H1 (cell line): ENCODE data around the gene CRABP1. TPM values are rescaled to one million over a fixed set of nuclear protein-coding genes. Genes with fewer than 3 reads are reported as not detected.

ENCODE experiments used
- JUN ChIP-seq: IDR thresholded peaks from 2 replicates; pipeline ENCODE4 v1.6.1; 2011; ENCODE audit warnings: low read depth, mild to moderate bottlenecking, improper control_type of control experiment, low read length
- KDM1A ChIP-seq: fragments of 200-600, 300-600 bp; sonication (generic); IDR thresholded peaks from 2 replicates; pipeline ENCODE4 v1.7.1; 2016; ENCODE audit warnings: mild to moderate bottlenecking, low read length, borderline replicate concordance
- NRF1 ChIP-seq: IDR thresholded peaks from 2 replicates; pipeline ENCODE4 v1.6.1; 2011; ENCODE audit warnings: mild to moderate bottlenecking, low read depth, low read length, improper control_type of control experiment
- SAP30 ChIP-seq: fragments of 300-600 bp; sonication (generic); IDR thresholded peaks from 2 replicates; pipeline ENCODE4 v1.7.1; 2012; ENCODE audit warnings: low read length, moderate library complexity, mild to moderate bottlenecking, inconsistent platforms; ENCODE audit not compliant: insufficient read depth, insufficient replicate concordance
- ZNF274 ChIP-seq: IDR thresholded peaks from 2 replicates; pipeline ENCODE4 v1.7.0; 2012; ENCODE audit warnings: low read length, borderline replicate concordance; ENCODE audit errors: extremely low read depth
- polyA plus RNA-seq, 7 experiments: library from polyadenylated mRNA; depleted of rRNA in 3 of 7; stranded (reverse) in 5 of 7; unstranded in 2 of 7; fragments of >200 nt in 5 of 7; fragments of 200-250 nt in 2 of 7; gene quantifications; 1 replicate in 5 of 7; 2 replicates in 1 of 7; 4 replicates in 1 of 7; pipeline versions ENCODE4 v1.2.1 to v1.2.3, GENCODE V29; 2011 to 2013; ENCODE audit warnings: missing spikeins in 2 of 7, mixed read lengths in 2 of 7
- total RNA-seq: library from RNA; stranded (reverse); fragmentation: NEBNext Ultra II Directional; extraction: Animal tissue kit (Norgen Biotek cat#: 25700); gene quantifications from 2 replicates; pipeline ENCODE4 v1.2.1, GENCODE V29; 2021
- TF ChIP-seq, protein P1 (sequence below): fragments of 300-600 bp; sonication (generic); IDR thresholded peaks from 2 replicates; pipeline ENCODE4 v1.7.1; 2012; ENCODE audit warnings: low read length, moderate library complexity, mild to moderate bottlenecking, inconsistent platforms; ENCODE audit not compliant: insufficient replicate concordance
- TF ChIP-seq, protein P2 (sequence below), 3 experiments: IDR thresholded peaks; 1 replicate in 2 of 3; 2 replicates in 1 of 3; pipeline versions ENCODE4 v1.5.1 to v1.6.1; 2011; ENCODE audit warnings: low read length in 3 of 3, mild to moderate bottlenecking in 3 of 3, inconsistent platforms in 2 of 3, low read depth in 1 of 3, moderate library complexity in 1 of 3; ENCODE audit not compliant: insufficient read depth in 1 of 3; ENCODE audit errors: control extremely low read depth in 1 of 3

CRABP1 gene
- total and polyA plus RNA-seq, 2 of the 8 experiments (the other 6 are each of a cell fraction or from before 2014, with no cell fraction given): 385 to 655 TPM

DNA sequence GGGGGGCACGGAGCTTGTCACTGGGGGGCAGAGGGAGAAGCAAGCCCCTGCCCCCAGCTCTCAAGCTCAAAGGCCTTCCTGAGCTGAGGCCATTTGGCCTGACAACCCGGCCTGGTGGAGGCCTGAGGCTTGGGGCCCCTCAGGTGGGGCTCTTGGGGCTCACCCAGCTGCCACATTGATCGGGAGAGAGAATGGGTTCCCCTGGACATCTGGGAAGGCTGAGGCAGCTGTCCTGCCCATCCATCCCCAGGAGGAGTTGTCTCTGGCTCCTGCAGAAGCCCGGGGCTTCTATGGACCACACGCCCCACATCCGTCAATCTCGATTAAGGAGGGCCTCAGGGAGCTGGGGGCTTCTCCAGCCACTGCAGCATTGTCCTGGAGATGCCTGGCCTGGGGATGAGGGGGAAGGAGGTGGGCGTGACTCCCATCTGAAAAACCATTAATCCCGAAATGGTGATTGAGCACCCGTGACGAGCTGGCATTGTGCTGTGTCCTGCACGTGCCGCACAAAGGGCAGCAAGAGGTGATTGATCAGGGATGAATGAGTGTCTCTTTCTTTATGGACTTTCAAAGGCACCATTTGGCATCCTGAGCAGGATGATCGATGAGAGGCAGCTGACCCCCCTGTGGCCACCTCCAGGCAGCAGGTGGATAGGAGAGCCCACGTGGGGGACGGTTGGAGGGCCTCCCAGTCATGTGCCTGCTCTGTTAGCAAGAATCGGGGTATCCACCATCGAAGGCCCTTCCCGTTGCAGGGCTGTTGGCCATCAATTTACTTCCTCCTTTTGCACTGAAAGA, 17.2 kb upstream of the CRABP1 start (continued):
- TF ChIP-seq, protein P1, sequence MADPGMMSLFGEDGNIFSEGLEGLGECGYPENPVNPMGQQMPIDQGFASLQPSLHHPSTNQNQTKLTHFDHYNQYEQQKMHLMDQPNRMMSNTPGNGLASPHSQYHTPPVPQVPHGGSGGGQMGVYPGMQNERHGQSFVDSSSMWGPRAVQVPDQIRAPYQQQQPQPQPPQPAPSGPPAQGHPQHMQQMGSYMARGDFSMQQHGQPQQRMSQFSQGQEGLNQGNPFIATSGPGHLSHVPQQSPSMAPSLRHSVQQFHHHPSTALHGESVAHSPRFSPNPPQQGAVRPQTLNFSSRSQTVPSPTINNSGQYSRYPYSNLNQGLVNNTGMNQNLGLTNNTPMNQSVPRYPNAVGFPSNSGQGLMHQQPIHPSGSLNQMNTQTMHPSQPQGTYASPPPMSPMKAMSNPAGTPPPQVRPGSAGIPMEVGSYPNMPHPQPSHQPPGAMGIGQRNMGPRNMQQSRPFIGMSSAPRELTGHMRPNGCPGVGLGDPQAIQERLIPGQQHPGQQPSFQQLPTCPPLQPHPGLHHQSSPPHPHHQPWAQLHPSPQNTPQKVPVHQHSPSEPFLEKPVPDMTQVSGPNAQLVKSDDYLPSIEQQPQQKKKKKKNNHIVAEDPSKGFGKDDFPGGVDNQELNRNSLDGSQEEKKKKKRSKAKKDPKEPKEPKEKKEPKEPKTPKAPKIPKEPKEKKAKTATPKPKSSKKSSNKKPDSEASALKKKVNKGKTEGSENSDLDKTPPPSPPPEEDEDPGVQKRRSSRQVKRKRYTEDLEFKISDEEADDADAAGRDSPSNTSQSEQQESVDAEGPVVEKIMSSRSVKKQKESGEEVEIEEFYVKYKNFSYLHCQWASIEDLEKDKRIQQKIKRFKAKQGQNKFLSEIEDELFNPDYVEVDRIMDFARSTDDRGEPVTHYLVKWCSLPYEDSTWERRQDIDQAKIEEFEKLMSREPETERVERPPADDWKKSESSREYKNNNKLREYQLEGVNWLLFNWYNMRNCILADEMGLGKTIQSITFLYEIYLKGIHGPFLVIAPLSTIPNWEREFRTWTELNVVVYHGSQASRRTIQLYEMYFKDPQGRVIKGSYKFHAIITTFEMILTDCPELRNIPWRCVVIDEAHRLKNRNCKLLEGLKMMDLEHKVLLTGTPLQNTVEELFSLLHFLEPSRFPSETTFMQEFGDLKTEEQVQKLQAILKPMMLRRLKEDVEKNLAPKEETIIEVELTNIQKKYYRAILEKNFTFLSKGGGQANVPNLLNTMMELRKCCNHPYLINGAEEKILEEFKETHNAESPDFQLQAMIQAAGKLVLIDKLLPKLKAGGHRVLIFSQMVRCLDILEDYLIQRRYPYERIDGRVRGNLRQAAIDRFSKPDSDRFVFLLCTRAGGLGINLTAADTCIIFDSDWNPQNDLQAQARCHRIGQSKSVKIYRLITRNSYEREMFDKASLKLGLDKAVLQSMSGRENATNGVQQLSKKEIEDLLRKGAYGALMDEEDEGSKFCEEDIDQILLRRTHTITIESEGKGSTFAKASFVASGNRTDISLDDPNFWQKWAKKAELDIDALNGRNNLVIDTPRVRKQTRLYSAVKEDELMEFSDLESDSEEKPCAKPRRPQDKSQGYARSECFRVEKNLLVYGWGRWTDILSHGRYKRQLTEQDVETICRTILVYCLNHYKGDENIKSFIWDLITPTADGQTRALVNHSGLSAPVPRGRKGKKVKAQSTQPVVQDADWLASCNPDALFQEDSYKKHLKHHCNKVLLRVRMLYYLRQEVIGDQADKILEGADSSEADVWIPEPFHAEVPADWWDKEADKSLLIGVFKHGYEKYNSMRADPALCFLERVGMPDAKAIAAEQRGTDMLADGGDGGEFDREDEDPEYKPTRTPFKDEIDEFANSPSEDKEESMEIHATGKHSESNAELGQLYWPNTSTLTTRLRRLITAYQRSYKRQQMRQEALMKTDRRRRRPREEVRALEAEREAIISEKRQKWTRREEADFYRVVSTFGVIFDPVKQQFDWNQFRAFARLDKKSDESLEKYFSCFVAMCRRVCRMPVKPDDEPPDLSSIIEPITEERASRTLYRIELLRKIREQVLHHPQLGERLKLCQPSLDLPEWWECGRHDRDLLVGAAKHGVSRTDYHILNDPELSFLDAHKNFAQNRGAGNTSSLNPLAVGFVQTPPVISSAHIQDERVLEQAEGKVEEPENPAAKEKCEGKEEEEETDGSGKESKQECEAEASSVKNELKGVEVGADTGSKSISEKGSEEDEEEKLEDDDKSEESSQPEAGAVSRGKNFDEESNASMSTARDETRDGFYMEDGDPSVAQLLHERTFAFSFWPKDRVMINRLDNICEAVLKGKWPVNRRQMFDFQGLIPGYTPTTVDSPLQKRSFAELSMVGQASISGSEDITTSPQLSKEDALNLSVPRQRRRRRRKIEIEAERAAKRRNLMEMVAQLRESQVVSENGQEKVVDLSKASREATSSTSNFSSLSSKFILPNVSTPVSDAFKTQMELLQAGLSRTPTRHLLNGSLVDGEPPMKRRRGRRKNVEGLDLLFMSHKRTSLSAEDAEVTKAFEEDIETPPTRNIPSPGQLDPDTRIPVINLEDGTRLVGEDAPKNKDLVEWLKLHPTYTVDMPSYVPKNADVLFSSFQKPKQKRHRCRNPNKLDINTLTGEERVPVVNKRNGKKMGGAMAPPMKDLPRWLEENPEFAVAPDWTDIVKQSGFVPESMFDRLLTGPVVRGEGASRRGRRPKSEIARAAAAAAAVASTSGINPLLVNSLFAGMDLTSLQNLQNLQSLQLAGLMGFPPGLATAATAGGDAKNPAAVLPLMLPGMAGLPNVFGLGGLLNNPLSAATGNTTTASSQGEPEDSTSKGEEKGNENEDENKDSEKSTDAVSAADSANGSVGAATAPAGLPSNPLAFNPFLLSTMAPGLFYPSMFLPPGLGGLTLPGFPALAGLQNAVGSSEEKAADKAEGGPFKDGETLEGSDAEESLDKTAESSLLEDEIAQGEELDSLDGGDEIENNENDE: no peak
- TF ChIP-seq JUN (no peak), NRF1 (no peak), SAP30 (no peak), KDM1A (no peak), ZNF274 (no peak)
- TF ChIP-seq, protein P2, sequence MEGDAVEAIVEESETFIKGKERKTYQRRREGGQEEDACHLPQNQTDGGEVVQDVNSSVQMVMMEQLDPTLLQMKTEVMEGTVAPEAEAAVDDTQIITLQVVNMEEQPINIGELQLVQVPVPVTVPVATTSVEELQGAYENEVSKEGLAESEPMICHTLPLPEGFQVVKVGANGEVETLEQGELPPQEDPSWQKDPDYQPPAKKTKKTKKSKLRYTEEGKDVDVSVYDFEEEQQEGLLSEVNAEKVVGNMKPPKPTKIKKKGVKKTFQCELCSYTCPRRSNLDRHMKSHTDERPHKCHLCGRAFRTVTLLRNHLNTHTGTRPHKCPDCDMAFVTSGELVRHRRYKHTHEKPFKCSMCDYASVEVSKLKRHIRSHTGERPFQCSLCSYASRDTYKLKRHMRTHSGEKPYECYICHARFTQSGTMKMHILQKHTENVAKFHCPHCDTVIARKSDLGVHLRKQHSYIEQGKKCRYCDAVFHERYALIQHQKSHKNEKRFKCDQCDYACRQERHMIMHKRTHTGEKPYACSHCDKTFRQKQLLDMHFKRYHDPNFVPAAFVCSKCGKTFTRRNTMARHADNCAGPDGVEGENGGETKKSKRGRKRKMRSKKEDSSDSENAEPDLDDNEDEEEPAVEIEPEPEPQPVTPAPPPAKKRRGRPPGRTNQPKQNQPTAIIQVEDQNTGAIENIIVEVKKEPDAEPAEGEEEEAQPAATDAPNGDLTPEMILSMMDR (IDR thresholded peaks at IDR 0.05; ENCODE audit: control extremely low read depth in 1 of 3, insufficient read depth in 1 of 3, low read depth in 1 of 3, low read length in 3 of 3): no peak
